Kidney capillary endothelial cell (primary cell): ENCODE measurements around the gene CHIC2.
"Not testable (repeated sequence)": the region's sequence is repeated elsewhere in the genome, so short reads cannot be mapped to it uniquely, and the experiment has no call there.

ENCODE experiments used
- DNase-seq: peaks from one replicate; pipeline ENCODE4 v3.0.0-alpha.2; 2018; ENCODE audit warnings: low spot score

The CHIC2 gene

DNA sequence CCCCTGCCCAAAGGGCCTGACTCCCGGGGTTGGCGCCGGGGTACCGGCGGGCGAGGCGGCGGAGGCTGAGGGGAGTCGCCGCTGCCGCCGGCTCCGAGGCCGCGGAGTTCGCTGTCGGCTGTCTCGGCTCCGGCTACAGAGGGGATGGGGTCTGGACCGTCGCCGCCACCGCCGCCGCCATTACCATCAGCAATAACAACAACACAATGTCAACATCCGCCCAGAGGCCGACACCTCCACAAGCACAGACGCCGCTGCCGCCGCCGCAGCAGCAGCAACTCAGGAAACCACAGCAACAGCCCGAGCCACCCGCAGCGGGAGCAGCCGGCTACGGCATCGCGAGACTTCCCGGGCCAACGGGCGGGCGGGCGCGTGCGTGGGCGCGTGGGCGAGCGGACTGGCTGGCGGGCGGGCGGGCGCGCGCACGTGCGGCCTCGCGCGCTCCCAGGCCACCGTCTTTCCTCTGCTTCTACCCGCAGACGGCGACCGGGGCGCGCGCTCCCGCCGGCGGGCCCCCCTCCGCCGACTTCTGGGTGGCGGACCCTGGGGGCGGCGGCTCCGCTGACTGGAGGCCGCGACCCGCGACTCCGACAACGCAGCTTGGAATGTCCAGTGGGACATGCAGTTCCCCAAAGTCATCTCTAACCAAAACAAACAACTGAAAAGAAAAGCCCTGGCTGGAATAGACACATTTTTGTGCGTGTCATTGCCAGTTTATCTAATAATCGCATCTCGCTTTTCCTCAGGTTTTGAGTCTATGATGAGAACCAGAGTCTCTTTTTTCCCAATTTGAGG lies at the start of gene CHIC2:
Gene CHIC2, minus strand, starts transcription at position 289 of the 795 bp plus-strand sequence. CDS start 305 bp downstream, outside the sequence.
- DNase-seq: peak; percentile 95

DNA sequence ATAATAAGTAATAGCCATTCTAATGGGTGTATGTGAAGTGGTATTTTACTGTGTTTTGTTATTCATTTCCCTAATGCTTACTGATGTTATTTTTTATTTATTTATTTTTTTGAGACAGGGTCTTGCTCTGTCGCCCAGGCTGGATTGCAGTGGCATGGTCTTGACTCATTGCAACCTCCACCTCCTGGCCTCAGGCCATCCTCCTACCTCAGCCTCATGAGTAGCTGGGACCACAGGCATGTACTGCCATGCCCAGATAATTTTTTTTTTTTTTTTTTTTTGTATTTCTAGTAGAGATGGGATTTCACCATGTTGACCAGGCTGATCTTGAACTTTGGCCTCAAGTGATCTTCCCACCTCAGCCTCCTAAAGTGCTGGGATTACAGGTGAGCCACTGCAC lies 48.8 kb upstream of the CHIC2 start:
- not testable (repeated sequence) for DNase-seq

DNA sequence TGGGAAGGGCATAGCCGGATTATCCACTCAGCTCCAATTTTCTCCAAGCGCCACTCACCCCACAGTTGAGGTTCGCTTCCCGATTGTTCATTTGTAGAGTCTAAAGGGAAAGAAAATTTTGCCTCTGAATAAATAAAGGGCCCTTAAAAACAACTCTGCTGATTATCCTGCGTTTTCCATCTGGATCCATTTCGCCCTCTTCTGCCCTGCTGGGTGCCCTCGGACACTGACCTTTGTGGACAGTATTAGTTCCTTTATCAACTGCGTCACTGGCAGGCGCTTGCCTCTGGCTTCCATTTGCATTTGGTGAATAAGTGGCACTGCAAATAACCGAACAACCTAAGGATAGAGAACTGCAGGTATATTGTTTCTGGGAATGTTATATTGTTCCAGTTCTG lies 45.6 kb upstream of the CHIC2 start:
- DNase-seq: no peak

DNA sequence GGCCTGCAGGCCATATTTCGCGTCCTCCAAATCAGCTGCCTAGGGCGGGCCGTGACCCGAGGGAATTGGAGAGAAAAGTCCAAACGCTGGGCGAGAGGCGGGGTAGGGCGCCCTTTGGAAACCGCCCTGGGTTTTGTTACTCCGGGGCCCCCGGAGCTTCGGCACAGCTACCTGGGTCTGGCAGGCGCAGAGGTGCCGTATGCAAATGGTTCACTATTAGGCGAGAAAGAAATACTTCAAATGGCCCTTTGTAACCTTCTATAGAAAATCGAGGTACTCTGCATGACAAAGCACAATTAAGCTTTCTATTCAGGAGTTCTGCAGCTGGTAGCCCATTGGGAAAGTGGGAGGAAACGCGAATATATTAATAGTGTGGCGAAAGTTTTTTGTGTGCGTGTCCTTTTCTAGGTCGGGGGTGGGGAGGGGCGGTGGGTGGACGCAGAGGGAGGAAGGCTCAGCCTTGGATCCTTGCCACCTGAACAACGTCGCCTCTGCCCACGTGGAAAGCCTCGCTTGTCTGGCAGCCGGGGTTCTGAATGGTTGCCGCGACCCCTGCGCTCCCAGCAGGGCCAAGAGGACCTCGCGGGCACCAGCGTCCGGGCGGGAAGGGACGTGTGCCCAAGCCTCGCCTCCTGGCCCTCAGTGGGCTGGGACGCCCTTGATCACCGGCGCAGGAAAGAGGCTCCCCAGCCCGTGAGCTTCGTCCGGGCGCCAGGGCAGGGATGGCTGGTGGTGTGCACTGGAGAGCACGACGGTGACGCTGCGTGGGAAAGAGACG lies 45.0 kb upstream of the CHIC2 start:
- no peak for DNase-seq

DNA sequence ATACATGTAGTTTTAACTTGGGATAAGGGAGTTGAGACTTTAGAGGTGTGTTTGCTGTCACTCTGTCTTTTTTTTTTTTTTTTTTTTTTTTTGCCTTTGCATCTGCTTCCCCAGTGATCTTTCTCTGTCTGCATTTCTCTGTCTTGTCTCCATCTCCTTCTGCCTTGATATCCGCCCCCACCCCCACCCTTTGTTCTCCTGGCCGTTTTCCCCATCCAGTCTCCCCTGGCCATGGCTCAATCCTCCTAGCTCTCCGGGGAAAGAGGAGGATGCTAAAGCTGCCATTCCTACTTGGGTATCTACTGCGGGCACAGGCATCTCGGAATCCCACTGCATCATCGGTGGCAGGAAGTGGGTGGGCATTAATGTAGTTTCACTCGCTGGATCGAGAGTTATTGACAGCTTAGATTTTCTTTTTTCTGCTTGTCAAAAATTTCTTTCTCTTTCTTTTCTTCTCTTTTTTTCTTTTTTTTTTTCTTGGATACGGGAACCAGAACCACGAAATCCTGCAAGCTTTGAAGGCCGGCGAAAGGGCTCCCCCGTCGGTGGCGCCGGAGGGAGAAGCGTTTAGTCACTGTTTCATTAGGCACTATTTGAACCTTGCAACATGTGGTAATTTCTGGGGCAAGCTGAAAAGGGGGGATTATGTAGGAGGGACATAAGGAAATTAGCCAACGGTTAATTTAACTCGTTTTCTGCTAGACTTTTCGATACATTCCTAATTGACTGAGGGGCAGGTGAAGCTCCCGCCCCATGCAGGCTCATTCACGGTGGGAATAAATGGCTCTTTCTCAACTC lies 43.7 kb upstream of the CHIC2 start:
- no peak for DNase-seq

DNA sequence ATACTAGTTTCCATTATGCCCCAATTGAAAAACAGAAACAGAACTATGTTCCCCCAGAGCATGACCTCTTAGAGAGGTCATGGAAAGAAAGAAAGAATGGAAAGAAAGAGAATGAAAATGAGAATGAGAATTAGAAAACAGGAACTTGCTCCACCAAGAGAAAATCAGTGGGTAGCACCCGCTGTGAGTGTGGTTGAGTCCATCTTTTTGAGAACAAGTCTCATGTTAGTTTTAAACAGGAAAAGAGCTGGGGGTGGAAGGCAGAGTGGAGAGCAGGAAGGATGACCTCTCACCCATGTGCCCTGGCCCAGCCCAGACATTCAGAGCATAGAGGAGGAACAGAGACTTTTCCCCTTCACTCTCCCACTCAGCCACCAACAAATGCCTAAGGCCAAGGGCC lies 40.5 kb upstream of the CHIC2 start:
- DNase-seq: no peak

DNA sequence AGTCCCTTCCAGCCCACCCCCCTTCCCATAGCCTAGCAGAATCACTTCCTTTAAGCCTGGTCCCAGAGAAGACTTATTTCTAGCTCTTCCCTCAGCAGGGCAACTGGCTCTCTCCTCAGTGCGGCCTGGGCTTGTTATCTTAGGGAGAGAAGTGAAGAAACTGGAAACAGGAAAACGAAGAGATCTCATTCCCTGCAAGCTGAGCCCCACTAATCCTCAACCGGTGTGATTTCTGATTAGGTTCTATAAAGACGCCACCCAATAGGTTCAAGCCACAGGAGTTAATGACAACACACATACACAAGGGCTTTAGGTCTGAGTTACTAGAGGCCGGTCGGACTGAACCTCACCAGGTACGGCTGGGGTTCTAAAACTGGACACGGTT lies 38.8 kb upstream of the CHIC2 start:
- no peak for DNase-seq

DNA sequence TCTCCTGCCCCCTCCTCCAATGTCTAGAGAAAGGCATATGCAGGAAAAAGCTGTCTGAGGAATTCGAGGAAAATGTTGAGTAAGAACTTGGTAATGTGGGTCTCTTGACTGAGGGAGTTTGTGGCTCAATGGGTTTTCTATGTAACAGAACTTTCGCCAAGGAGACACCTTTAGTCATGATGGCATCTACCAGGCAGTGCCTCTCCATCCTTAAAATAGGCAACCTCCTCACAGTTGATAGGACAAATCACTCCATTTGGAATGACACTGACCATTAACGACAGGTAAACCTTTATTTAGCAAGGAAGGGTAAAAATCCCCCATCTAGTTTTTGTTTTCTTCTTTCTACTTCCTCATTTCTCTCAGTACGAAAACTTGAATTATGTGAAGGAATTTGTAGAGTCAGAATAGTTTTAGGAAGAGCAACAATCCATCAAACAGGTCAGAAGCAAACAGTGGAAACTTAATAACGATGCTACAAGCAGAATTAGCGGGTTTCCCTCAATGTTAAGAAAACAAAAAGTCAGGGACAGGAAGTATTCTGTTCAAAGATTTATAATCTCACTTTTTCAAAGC lies 38.2 kb upstream of the CHIC2 start:
- DNase-seq: no peak

DNA sequence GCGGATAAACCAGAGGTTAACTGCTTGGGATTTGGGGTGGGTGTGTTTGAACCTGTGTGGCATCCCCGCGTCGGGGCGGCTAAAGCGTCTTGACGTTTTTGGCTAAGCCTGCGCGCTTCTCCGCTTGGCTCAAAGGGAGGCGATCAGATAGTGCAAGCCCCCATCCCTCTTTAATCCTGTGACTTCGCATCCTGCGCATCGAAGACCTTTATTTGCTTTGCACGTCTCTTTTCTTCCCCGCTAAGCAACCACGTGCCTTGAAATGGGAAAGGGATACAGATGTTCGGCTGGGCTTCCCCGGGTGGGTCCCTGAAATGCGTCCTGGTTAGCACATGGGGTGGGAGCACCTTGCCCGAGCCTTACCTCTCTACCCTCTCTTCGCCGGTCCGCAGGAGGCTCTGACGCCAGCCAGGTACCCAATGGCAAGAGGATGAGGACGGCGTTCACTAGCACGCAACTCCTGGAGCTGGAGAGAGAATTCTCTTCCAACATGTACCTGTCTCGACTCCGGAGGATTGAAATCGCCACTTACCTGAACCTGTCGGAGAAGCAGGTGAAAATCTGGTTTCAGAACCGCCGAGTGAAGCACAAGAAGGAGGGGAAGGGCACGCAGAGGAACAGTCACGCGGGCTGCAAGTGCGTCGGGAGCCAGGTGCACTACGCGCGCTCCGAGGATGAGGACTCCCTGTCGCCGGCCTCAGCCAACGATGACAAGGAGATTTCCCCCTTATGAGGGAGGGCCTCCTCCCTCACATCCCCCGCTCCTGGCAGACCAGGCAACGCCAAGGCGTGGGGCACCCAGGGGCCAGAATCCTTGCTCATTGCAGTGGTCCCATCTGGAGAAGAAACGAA lies 37.0 kb upstream of the CHIC2 start:
- no peak for DNase-seq

DNA sequence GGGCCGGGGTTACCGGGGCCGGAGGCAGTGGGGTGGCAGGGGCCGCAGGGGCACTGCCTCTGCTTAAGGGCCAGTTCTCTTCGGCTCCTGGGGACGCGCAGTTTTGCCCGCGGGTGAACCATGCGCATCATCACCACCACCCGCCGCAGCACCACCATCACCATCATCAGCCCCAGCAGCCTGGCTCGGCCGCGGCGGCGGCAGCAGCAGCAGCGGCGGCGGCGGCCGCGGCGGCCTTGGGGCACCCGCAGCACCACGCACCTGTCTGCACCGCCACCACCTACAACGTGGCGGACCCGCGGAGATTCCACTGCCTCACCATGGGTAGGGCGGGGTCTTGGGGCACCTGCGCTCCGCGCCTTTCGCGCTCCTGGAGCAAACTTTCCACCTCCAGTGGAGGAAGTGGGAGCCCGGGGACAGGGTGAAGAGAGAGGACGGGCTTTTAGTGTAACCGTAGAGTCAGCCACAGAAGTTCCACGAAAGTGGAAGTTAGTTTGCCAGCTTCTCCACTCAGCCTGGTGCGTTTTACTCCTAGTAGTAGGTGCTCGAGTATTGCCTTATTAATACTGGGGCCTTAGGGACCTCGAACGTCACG lies 36.3 kb upstream of the CHIC2 start:
- DNase-seq: no peak

DNA sequence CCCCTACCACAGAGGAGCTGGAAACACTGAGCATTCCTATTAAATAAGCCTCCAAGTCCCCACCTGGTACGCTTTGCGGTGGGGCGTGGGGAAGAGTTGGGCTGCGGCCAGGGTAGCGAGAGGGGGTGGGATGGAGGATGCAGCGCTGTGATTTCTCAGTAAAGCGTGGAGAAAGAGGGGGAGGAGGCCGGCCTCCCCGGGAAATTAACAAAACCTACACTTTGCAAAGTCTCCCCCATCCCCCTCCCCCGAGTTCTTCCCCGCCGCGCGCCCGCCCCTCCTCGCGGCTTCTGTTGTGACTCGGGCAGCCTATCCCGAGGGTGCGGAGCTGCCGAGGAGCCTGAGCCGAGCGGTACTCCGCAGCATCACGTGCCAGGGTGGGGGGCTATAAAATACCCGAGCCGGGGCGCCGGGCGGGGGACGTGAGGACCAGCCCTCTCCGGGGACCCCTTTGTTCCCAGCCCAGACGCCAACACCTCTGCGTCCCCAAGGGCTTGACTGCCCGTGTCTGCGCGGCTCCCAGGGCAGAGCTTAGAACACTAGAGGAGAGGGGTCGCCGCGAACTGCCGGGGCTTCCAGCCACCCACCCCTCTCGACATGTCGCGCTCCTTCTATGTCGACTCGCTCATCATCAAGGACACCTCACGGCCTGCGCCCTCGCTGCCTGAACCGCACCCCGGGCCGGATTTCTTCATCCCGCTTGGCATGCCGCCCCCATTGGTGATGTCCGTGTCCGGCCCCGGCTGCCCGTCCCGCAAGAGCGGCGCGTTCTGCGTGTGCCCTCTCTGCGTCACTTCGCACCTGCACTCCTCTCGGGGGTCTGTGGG lies 35.6 kb upstream of the CHIC2 start, which contains the start of gene GSX2:
Gene GSX2, plus strand, starts transcription at position 416 of the 827 bp plus-strand sequence. Its CDS starts 182 bp downstream, at position 598.
- DNase-seq: no peak

DNA sequence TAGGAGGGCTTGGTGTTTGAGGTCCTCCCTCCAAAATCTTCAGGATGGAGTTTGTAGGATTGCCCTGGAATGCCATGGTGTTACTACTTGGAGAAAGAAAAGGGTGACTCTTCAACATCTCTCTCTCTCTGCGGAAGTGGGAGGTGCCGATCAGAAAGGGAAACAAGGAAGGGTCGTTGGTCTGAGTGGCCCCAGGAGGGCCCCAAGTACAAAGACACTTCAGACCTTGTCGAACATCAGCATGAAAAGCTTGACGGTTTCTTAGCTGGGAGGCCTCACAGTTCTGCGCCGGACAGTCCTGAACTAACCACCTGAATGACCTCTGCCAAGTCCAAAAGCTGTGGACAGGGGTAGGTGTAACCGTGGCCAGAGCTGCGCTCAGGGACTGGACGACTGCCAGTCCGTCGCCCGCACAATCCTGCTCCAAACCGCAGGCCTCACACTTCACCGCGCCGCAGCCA lies 34.9 kb upstream of the CHIC2 start:
- no peak for DNase-seq

DNA sequence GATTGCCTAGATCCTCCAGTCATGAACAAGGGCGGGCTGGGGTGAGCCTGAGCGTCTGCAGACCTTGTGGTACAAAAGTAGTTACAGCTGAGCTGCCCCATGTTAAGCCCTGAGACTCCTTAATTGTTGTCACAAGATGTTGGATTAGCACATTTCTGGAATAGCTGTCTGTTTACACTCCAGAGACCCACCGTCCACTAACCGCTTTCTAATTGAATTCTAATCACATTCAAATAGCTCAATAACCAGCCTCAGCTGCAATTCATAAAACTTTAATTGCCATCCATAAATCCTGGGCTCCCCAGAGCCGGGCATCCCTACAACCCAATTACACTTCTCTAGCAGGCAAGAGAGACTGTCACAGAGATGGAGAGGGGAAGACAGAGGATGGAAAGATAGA lies 34.0 kb upstream of the CHIC2 start:
- no peak for DNase-seq

DNA sequence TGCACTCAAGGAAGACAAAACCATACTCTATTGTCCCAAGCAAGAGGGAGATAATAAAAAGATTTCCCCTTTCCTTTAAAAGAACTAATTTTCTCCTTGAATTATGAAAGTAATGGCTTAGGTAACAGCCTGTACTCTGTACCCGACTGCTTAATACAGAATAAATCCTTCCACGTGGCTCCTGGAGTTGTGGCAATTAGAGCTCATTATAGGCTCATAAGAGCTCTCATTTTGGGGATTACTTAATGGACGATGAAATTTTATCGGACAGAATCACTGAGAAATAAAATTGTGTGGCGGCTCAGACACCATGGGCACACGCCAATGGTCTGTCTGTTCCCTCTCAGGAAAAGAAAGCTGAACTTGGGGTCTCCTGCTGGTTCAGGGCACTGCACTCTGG lies 32.7 kb upstream of the CHIC2 start:
- DNase-seq: no peak

DNA sequence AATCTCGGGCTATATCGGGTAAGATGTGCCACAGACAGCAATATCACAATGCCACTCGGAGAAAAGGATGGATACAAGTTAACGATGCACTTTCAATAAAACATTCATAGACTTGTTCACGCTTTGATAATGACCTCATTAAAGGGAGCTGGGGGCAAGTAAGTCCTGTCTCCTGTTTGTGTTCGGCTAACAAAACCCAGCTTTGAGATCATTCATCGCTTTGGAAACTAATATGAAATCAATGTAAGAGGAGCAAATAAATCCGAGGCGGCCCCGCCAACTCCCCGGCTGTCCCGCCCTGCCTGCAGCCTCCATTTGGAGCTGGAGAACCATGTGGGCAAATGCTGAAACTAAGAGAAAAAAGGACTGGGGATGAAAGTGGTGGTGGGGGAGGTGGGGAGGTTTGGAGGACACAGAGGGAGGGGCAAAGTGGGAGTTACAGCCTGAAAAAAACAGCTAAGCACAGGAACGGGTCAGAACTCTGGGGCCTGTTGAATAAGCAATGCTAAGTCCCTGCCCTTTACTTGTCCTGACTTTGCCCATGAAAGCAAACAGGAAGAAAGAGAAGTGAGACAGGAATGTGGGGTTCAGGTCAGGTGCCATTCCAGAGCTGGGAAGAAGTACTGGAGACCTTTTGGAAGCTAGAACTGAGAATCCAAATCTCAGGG lies 32.0 kb upstream of the CHIC2 start:
- DNase-seq: no peak

DNA sequence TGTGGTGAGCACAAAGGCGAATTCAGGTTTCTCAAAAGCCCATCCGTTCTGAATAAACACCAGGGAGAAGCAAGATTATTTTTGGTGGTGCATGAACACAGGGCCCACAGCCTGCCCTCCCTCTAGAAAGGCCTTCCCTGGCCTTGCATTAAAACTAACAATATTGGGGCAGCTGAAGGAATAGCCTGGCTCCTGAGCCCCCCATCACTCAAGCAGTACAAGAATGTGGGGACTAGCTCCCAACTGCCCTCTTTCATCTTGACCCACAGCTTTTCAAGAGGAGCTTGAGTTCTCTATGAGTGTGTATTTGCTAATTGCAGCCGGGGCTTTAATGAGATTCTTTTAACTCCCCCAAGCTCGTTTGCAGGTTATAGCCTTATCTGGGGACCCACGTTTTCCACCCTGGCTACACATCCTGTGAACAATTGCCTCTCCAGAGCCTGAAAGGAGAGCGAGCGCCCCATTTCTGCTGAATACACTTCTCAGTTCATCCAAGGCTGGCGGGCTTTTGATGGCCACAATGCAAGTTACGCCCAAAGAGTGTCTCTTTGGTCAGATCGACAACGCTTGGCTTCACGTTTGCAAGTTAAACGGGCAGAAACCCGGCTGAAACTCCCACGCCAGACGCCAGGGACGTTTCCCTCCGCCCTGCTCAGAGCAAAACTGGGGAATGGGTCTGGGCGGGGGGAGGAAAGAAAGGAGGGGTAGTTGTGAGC lies 30.9 kb upstream of the CHIC2 start:
- no peak for DNase-seq

DNA sequence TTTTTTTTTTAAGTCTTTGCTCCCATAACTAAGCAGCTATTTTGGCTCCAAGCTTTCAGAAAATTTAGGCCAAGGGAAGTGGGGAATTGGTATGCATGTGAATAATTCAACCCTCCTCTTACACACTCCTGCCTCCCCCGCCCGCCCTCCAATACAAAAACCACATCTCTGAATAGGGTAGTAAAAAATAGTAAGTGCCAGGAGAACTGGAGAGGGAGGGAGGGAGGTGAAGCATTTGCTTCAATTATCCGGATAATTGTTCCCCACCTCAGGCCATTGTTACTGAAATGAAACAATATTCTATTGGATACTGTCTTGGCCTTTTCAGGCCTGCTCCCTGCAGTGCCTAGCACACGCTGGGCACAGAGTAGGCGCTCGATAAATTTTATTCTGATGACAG lies 30.0 kb upstream of the CHIC2 start:
- no peak for DNase-seq
